Ramos (cell line): ENCODE measurements around the gene TMEM63B.
"Not testable (repeated sequence)": the region's sequence is repeated elsewhere in the genome, so short reads cannot be mapped to it uniquely, and the experiment has no call there.

Experiments
- in situ Hi-C: fragments of 300-500 bp; cut with MboI; formaldehyde crosslinking; loops from one replicate; pipeline ENCODE4 v1.14.3; 2022; ENCODE audit warnings: low sequenced_read_pairs; ENCODE audit not compliant: unreplicated experiment

Gene TMEM63B

GRCh38 chr6:44162876-44163625 lies 35.7 kb downstream of the TMEM63B start:
- in situ Hi-C loops, result loop anchor here (25.0 kb wide), 1 partner anchor 174 kb away; the partner anchor contains the start of gene SPATS1

- in situ Hi-C loops, result loop anchor here (5.0 to 25.0 kb wide), 2 partner anchors 81 to 171 kb away; partner anchors contain the start of genes HSP90AB1 and SPATS1
These were observed 38.8 kb downstream of the TMEM63B start for GRCh38 chr6:44166116-44166515.

- in situ Hi-C loops, result loop anchor here (5.0 to 25.0 kb wide), 2 partner anchors 81 to 171 kb away; partner anchors contain the start of genes HSP90AB1 and SPATS1
These were observed 39.3 kb downstream of the TMEM63B start for GRCh38 chr6:44166591-44167184.

- in situ Hi-C loops, result loop anchor here (5.0 to 25.0 kb wide), 2 partner anchors 80 to 170 kb away; partner anchors contain the start of genes HSP90AB1 and SPATS1
These were observed 40.2 kb downstream of the TMEM63B start for GRCh38 chr6:44167567-44167966.

- in situ Hi-C loops, result loop anchor here (5.0 to 25.0 kb wide), 2 partner anchors 78 to 168 kb away; partner anchors contain the start of genes HSP90AB1 and SPATS1
These were observed 41.8 kb downstream of the TMEM63B start for GRCh38 chr6:44169154-44169553.

- in situ Hi-C loops, result loop anchor here (5.0 to 25.0 kb wide), 2 partner anchors 77 to 167 kb away; partner anchors contain the start of genes HSP90AB1 and SPATS1
These were observed 42.7 kb downstream of the TMEM63B start for GRCh38 chr6:44169886-44170570.

GRCh38 chr6:44171899-44172546 lies 44.7 kb downstream of the TMEM63B start:
- in situ Hi-C loops, result loop anchor here (25.0 kb wide), 1 partner anchor 165 kb away; the partner anchor contains the start of gene SPATS1

GRCh38 chr6:44172731-44173500 lies 45.6 kb downstream of the TMEM63B start:
- in situ Hi-C loops, result loop anchor here (25.0 kb wide), 1 partner anchor 164 kb away; the partner anchor contains the start of gene SPATS1

GRCh38 chr6:44176130-44176761 lies 48.9 kb downstream of the TMEM63B start:
- in situ Hi-C loops, result no loop called here

GRCh38 chr6:44176762-44177509 lies 49.6 kb downstream of the TMEM63B start:
- in situ Hi-C loops, result no loop called here

GRCh38 chr6:44177691-44178423 lies 50.5 kb downstream of the TMEM63B start:
- in situ Hi-C loops, result no loop called here

GRCh38 chr6:44178424-44179071 lies 51.2 kb downstream of the TMEM63B start:
- in situ Hi-C loops, result no loop called here

- in situ Hi-C loops, result no loop called here
These were observed 51.8 kb downstream of the TMEM63B start for GRCh38 chr6:44179072-44179536.

GRCh38 chr6:44179648-44180047 lies 52.3 kb downstream of the TMEM63B start:
- in situ Hi-C loops, result no loop called here

- in situ Hi-C loops, result no loop called here
These were observed 53.1 kb downstream of the TMEM63B start for GRCh38 chr6:44180406-44180805.

- in situ Hi-C loops, result no loop called here
These were observed 53.5 kb downstream of the TMEM63B start for GRCh38 chr6:44180886-44181285.

- in situ Hi-C loops, result not testable (repeated sequence)
These were observed 54.4 kb downstream of the TMEM63B start for GRCh38 chr6:44181784-44182183.
